Left lobe of liver (tissue), 2 donors: ENCODE data around the gene MAP7. TPM values are rescaled to one million over a fixed set of nuclear protein-coding genes. Genes with fewer than 3 reads are reported as not detected.
A peak's percentile ranks its signal among the peaks of the same experiment; 100 is the strongest.
"Not testable (repeated sequence)": the region's sequence is repeated elsewhere in the genome, so short reads cannot be mapped to it uniquely, and the experiment has no call there.

Experiments used
- ATAC-seq: fragments of 200-7000 bp; cut with Tn5 transposase; one replicate; pipeline ENCODE4 v1.9.1; 2020; ENCODE audit warnings: mild to moderate bottlenecking, moderate library complexity
- DNase-seq: peaks from one replicate; pipeline ENCODE4 v3.0.0-alpha.2; 2020; ENCODE audit warnings: low spot score
- total RNA-seq: library from RNA; stranded (reverse); gene quantifications from one replicate; pipeline ENCODE4 v1.2.1, GENCODE V29; 2021
- donor health status: DM: no; HTN: no; CAD: no; lungs with moderate emphysema.
- donor health status: DM: no; HTN: yes; CAD: no.

The MAP7 gene
- total RNA-seq, 1 donor from 2014 or later, result 18.1 TPM

DNA sequence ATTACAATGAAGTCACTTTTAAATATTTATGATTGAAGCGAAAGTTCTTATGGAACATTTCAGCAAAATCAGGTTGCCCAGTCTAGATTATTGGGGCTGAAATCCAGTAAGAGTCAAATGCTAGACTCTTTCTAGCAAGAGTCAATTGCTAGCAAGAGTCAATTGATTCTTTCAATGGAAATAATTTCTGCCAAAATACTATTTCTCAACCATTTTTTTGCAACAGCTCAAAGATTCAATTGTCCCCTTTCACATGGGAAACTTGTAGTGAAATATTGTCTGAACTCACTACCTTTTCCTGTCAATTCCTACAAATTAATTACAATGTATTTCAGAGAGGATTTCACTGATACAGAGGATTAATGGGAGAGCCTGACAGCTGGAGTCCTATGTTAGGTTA is 78.3 kb downstream of the MAP7 start:
- ATAC-seq, result peak; percentile 53

GRCh38 chr6:136471372-136471771 is 78.8 kb downstream of the MAP7 start:
- DNase-seq (no peak), ATAC-seq (peak; percentile 24)

More for the DNA sequence above, 78.3 kb downstream of the MAP7 start:
- DNase-seq, result no peak

DNA sequence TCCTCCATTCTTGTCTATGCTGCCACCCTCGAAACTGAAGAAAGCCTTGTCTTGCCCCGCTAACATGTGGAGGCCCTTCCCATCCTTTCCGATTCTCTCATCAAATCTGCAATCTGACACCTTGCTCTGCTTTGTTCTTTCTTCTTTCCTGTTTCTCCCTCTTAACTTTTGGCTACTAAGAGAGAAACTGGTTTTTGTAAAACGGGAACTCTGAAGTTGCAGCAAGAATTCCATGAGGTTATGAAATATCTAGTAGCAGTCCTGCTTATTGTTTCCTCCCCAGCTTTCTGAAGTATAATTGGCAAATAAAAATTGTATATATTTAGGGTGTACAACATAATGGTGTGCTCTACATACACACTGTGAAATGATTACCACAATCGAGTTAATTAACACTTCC is 80.2 kb downstream of the MAP7 start:
- DNase-seq (no peak), ATAC-seq (peak; percentile 33)

GRCh38 chr6:136469154-136469553 is 81.1 kb downstream of the MAP7 start:
- no peak for ATAC-seq

GRCh38 chr6:136468711-136469110 is 81.5 kb downstream of the MAP7 start:
- DNase-seq, result no peak
- no peak for ATAC-seq

More at GRCh38 chr6:136469154-136469553, 81.1 kb downstream of the MAP7 start:
- DNase-seq, result no peak

DNA sequence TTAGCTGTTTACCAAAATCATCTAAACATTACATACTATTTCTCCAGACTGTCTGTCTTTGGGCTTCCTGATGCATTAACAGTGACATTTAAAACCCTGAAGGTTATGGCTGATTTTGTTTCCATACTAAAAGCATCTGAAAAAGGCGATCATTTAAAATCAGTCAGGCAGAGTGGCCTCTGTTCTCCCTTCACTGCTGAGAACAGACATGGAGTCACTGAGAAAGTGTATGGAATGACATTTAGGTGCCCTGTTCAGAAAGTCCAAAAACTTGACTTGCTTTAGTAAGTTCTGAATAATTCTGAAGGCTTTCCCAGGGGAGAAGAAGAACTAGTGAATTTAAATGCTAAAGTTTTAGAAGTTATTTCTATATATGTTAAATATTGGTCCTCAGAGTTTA is 83.0 kb downstream of the MAP7 start:
- DNase-seq, result no peak
- no peak for ATAC-seq

DNA sequence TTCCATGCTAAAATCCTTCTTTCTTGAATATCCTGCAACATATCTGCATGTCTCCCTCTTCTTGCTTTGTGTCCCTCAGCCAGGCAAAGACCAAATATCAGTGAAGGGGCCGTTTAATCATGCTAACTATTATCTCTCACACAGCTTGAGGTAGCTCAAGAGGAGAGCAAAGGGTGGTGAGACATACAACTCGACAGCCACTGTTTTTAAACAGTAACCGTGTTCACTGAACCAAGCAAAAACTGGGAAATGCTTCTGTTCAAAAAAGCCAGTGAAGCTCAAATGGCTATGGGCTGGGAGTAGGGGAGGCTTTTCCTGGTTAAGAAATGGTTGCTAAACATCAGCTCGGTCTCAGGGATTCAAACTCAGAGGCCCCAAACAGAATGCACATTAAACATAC is 83.4 kb downstream of the MAP7 start:
- ATAC-seq, result no peak
- DNase-seq, result no peak

DNA sequence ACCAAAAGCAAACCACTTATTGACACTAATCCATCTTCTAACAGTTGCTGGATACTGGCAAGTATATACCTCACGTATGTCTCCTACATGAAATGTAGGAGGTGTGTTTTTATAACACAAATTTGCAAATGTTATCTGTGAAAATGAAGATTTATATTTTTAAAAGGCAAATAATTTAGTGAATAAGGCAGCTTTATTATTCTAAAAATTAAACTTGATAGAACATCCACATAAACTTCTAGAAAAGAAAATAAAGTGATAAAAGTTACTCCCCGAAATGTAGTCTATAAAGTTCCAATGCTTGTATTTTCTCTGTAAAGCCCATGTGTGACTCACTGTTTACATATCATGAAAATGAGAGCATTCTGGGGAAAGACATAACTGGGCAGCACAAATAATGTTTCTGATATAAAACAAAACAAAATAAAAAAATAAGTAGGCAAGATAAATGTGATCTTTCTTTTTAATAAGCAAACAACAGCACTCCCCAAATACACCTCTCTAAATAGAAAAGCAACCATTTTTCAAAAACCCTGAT is 84.4 kb downstream of the MAP7 start:
- DNase-seq (no peak), ATAC-seq (no peak)

- DNase-seq (no peak), ATAC-seq (no peak)
Measured at GRCh38 chr6:136464874-136465273, 85.3 kb downstream of the MAP7 start.

GRCh38 chr6:136464148-136464547 is 86.1 kb downstream of the MAP7 start:
- DNase-seq (no peak), ATAC-seq (no peak)

- ATAC-seq (no peak), DNase-seq (no peak)
Measured at GRCh38 chr6:136463743-136464142, 86.5 kb downstream of the MAP7 start.

- DNase-seq (no peak), ATAC-seq (no peak)
Measured at GRCh38 chr6:136446579-136447187, 103.5 kb downstream of the MAP7 start.

DNA sequence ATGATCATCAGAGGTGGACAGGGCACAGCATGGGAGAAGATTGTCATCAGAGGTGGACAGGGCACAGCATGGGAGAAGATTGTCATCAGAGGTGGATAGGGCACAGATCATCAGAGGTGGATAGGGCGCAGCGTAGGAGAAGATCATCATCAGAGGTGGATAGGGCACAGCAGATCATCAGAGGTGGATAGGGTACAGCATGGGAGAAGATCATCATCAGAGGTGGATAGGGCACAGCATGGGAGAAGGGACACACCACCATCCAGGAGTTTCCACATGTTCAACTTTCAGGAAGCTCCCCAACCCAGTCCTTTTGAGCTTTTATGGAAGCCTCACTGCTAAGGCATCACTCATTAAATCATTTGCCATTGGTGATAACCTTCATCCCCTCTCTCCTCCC is 104.1 kb downstream of the MAP7 start:
- DNase-seq, result no peak
- ATAC-seq, result no peak

GRCh38 chr6:136445063-136445462 is 105.2 kb downstream of the MAP7 start:
- DNase-seq (no peak), ATAC-seq (no peak)

GRCh38 chr6:136440203-136440602 is 110.0 kb downstream of the MAP7 start:
- DNase-seq (no peak), ATAC-seq (no peak)

GRCh38 chr6:136439514-136440190 is 110.6 kb downstream of the MAP7 start:
- DNase-seq, result no peak

DNA sequence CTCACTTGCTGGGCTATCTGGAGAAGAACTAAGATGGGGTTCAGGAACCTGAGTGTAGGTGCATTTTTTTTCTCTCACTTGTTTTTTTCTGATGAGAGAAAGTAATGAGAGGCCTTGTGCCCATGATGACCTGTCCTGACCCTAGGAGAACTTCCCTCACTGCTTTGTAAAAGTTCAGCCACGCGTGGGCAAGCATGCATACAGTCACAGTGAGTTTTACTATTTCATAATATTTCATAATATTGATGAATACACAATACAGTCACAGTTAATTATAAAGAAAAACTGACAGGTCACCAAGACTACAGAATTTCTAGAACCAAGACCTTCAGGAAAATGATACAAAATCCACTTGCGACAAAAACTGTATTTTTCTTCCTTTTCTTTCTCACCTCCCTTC is 111.8 kb downstream of the MAP7 start:
- no peak for ATAC-seq
- no peak for DNase-seq

More at GRCh38 chr6:136439514-136440190, 110.6 kb downstream of the MAP7 start:
- peak; percentile 63 for ATAC-seq

- no peak for DNase-seq
- ATAC-seq, result peak; percentile 27
Measured at GRCh38 chr6:136437246-136437645, 113.0 kb downstream of the MAP7 start.

GRCh38 chr6:136435101-136435500 is 115.1 kb downstream of the MAP7 start:
- peak; percentile 68 for ATAC-seq
- no peak for DNase-seq

- ATAC-seq, DNase-seq: not testable (repeated sequence)
Measured at GRCh38 chr6:136431306-136431705, 118.9 kb downstream of the MAP7 start.

DNA sequence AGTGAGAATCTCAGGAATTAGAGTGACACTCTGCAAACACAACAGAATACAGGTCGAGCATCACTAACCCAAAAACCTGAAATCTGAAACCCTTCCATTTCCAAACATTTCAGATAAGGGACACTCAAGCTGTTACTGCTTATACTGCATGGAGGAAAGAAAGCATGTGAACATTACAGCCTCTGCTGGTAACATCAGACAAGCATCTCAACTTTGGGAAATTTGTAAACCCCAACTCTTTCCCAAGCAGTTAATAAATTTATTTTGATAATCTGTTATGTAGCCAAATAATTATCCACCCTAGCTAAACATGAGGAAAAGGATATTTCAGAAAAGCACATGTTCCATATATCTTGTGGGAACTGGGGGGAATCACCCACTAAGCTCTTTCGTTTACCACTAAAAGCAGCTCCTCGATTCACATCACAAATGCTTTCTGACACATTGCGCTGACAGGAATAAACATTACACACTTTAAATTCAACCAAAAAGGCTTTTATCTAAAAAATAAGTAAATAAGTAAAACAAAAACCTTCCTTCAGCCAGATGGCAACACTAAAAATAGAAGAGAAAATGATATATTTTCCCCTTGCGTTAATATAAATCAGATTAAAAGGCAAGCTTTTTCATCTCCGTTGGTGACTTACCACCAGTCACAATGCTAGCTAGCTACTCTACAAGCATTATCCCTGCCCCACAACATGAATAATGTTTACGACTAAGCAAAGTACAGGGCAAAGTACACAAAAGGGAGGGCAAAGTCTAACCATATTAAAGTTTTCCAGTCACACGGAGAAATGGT is 120.8 kb downstream of the MAP7 start:
- no peak for DNase-seq
- ATAC-seq, result peak; percentile 43

DNA sequence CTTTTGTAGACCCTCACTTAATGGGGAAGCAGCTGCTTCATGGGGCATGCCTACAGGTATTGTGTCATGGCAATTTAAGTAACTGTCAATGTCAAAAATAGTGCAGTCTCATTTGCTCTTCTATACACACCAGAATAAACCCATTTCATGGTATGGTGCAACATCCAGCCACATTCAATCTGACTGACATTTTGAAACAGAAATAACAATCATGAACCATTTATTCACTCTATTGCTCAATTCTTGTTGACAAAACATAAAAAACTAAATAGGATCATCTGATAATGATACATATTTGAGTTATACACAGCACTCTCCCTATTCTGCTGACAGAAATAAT is 122.9 kb downstream of the MAP7 start:
- no peak for DNase-seq

More for the DNA sequence above, 122.9 kb downstream of the MAP7 start:
- no peak for ATAC-seq
